Measurements from ENCODE around the gene EIF3J.

The EIF3J gene

GRCh38 chr15:44595656-44596510 is 58.9 kb downstream of the EIF3J start:
- no peak for DNase-seq (ENCODE audit: low spot score)

GRCh38 chr15:44596511-44597010 is 59.6 kb downstream of the EIF3J start:
- DNase-seq (ENCODE audit: low spot score) = no peak

- no peak for DNase-seq (ENCODE audit: low spot score)
These were observed 61.1 kb downstream of the EIF3J start for GRCh38 chr15:44598066-44598465.

GRCh38 chr15:44598892-44599291 is 61.9 kb downstream of the EIF3J start:
- no peak for DNase-seq (ENCODE audit: low spot score)

- no peak for DNase-seq (ENCODE audit: low spot score)
These were observed 66.2 kb downstream of the EIF3J start for GRCh38 chr15:44603126-44603525.

- no peak for DNase-seq (ENCODE audit: low spot score)
These were observed 69.8 kb downstream of the EIF3J start for GRCh38 chr15:44606740-44607139.

Measured in COLO829 (cell line).